GM12864 (cell line): ENCODE data around the gene IRF2.

Experiments used
- DNase-seq: peaks from one replicate; pipeline ENCODE4 v3.0.0-alpha.2; 2011; ENCODE audit warnings: low read depth
- H3K4me3 ChIP-seq: 2 replicates; pipeline ENCODE4 v1.5.1; 2011; ENCODE audit warnings: mild to moderate bottlenecking, low read depth, low read length, control low read depth
- CTCF ChIP-seq: IDR thresholded peaks from 2 replicates; pipeline ENCODE4 v1.5.1; 2011; ENCODE audit warnings: low read depth, mild to moderate bottlenecking, moderate library complexity, low read length, control low read depth, inconsistent platforms; ENCODE audit errors: missing control alignments

The IRF2 gene

GRCh38 chr4:184451726-184452125 lies 22.6 kb downstream of the IRF2 start:
- no peak for TF ChIP-seq CTCF

GRCh38 chr4:184450743-184451535 lies 23.4 kb downstream of the IRF2 start:
- H3K4me3 ChIP-seq = no peak overlapping the region
- no peak for TF ChIP-seq CTCF
- no peak for DNase-seq

More at GRCh38 chr4:184451726-184452125, 22.6 kb downstream of the IRF2 start:
- H3K4me3 ChIP-seq = no peak overlapping the region
- DNase-seq = no peak

GRCh38 chr4:184450045-184450444 lies 24.3 kb downstream of the IRF2 start:
- H3K4me3 ChIP-seq = no peak overlapping the region
- TF ChIP-seq CTCF = no peak
- DNase-seq = no peak

- DNase-seq = no peak
- TF ChIP-seq CTCF = no peak
- no peak overlapping the region for H3K4me3 ChIP-seq
Measured at GRCh38 chr4:184448821-184449220, 25.5 kb downstream of the IRF2 start.

- H3K4me3 ChIP-seq = no peak overlapping the region
- DNase-seq = no peak
- no peak for TF ChIP-seq CTCF
Measured at GRCh38 chr4:184448141-184448540, 26.2 kb downstream of the IRF2 start.

GRCh38 chr4:184447664-184448063 lies 26.7 kb downstream of the IRF2 start:
- TF ChIP-seq CTCF = no peak
- DNase-seq = no peak
- no peak overlapping the region for H3K4me3 ChIP-seq

GRCh38 chr4:184446132-184446658 lies 28.2 kb downstream of the IRF2 start:
- no peak for TF ChIP-seq CTCF
- no peak for DNase-seq
- H3K4me3 ChIP-seq = no peak overlapping the region
